ENCODE data around the gene ANKS1B.
"Not testable (repeated sequence)": the region's sequence is repeated elsewhere in the genome, so short reads cannot be mapped to it uniquely, and the experiment has no call there.

Gene ANKS1B

GRCh38 chr12:99984271-99985128, at the start of gene ANKS1B:
Gene ANKS1B (minus strand): TSS chr12:99984936. CDS start chr12:99984237, 699 bp downstream.
- no peak for DNase-seq (ENCODE audit: low read depth in 2 of 2, low spot score in 1 of 2)

GRCh38 chr12:100031836-100032235, 47.1 kb upstream of the ANKS1B start:
- DNase-seq (ENCODE audit: low read depth in 2 of 2, low spot score in 1 of 2), result no peak

- DNase-seq (ENCODE audit: low read depth in 2 of 2, low spot score in 1 of 2), result no peak
Observed at GRCh38 chr12:100027671-100028070, 42.9 kb upstream of the ANKS1B start.

GRCh38 chr12:100026241-100026640, 41.5 kb upstream of the ANKS1B start:
- no peak for DNase-seq (ENCODE audit: low read depth in 2 of 2, low spot score in 1 of 2)

- DNase-seq (ENCODE audit: low read depth in 2 of 2, low spot score in 1 of 2), result no peak
Observed at GRCh38 chr12:100024974-100025555, 40.3 kb upstream of the ANKS1B start.

GRCh38 chr12:100020370-100020769, 35.6 kb upstream of the ANKS1B start:
- no peak for DNase-seq (ENCODE audit: low read depth in 2 of 2, low spot score in 1 of 2)

- no peak for DNase-seq (ENCODE audit: low read depth in 2 of 2, low spot score in 1 of 2)
Observed at GRCh38 chr12:100017056-100017455, 32.3 kb upstream of the ANKS1B start.

GRCh38 chr12:100016304-100016703, 31.6 kb upstream of the ANKS1B start:
- not testable (repeated sequence) for DNase-seq (ENCODE audit: low read depth in 2 of 2, low spot score in 1 of 2)

- not testable (repeated sequence) for DNase-seq (ENCODE audit: low read depth in 2 of 2, low spot score in 1 of 2)
Observed at GRCh38 chr12:100005846-100006245, 21.1 kb upstream of the ANKS1B start.

GRCh38 chr12:99997806-99998205, 13.1 kb upstream of the ANKS1B start:
- no peak for DNase-seq (ENCODE audit: low read depth in 2 of 2, low spot score in 1 of 2)

- DNase-seq (ENCODE audit: low read depth in 2 of 2, low spot score in 1 of 2), result no peak
Observed at GRCh38 chr12:99996095-99996494, 11.4 kb upstream of the ANKS1B start.

- DNase-seq (ENCODE audit: low read depth in 2 of 2, low spot score in 1 of 2), result no peak
Observed at GRCh38 chr12:99985631-99986030, 895 bp upstream of the ANKS1B start.

- DNase-seq (ENCODE audit: low read depth in 2 of 2, low spot score in 1 of 2), result no peak
Observed at GRCh38 chr12:99985129-99985570, 414 bp upstream of the ANKS1B start.

GRCh38 chr12:99983456-99984258, 1.1 kb downstream of the ANKS1B start:
- no peak for DNase-seq (ENCODE audit: low read depth in 2 of 2, low spot score in 1 of 2)

- DNase-seq (ENCODE audit: low read depth in 2 of 2, low spot score in 1 of 2), result no peak
Observed at GRCh38 chr12:99981639-99982190, 3.0 kb downstream of the ANKS1B start.

- no peak for DNase-seq (ENCODE audit: low read depth in 2 of 2, low spot score in 1 of 2)
Observed at GRCh38 chr12:99979471-99979870, 5.3 kb downstream of the ANKS1B start.

GRCh38 chr12:99978152-99978551, 6.6 kb downstream of the ANKS1B start:
- no peak for DNase-seq (ENCODE audit: low read depth in 2 of 2, low spot score in 1 of 2)

GRCh38 chr12:99977550-99977949, 7.2 kb downstream of the ANKS1B start:
- DNase-seq (ENCODE audit: low read depth in 2 of 2, low spot score in 1 of 2), result no peak

GRCh38 chr12:99976762-99977161, 8.0 kb downstream of the ANKS1B start:
- DNase-seq (ENCODE audit: low read depth in 2 of 2, low spot score in 1 of 2), result no peak

GRCh38 chr12:99975321-99975720, 9.4 kb downstream of the ANKS1B start:
- DNase-seq (ENCODE audit: low read depth in 2 of 2, low spot score in 1 of 2), result no peak

- DNase-seq (ENCODE audit: low read depth in 2 of 2, low spot score in 1 of 2), result no peak
Observed at GRCh38 chr12:99974146-99974545, 10.6 kb downstream of the ANKS1B start.
